ENCODE measurements around the gene USP2. TPM values are rescaled to one million over a fixed set of nuclear protein-coding genes. Genes with fewer than 3 reads are reported as not detected.

Gene USP2
- total RNA-seq, 1 donor from 2014 or later: 140 TPM

- ATAC-seq (no peak), DNase-seq (ENCODE audit: missing footprints) (peak; percentile 14)
- intact Hi-C loops (cut with DNase I): no loop called here
These were observed 26.2 kb downstream of the USP2 start for GRCh38 chr11:119355091-119355843.

- intact Hi-C loops (cut with DNase I): no loop called here
- DNase-seq (ENCODE audit: missing footprints) (peak; percentile 56), ATAC-seq (peak; percentile 32)
These were observed 28.6 kb downstream of the USP2 start for GRCh38 chr11:119352857-119353260.

GRCh38 chr11:119351232-119351631 lies 30.3 kb downstream of the USP2 start:
- intact Hi-C loops (cut with DNase I): no loop called here
- DNase-seq (ENCODE audit: missing footprints) (no peak), ATAC-seq (no peak)

- DNase-seq (ENCODE audit: missing footprints) (peak; percentile 41), ATAC-seq (no peak)
- intact Hi-C loops (cut with DNase I): no loop called here
These were observed 31.2 kb downstream of the USP2 start for GRCh38 chr11:119350302-119350701.

- intact Hi-C loops (cut with DNase I): no loop called here
- ATAC-seq: no peak
- DNase-seq (ENCODE audit: missing footprints): peak; percentile 45
These were observed 33.4 kb downstream of the USP2 start for GRCh38 chr11:119347940-119348605.

GRCh38 chr11:119347242-119347641 lies 34.2 kb downstream of the USP2 start:
- intact Hi-C loops (cut with DNase I): no loop called here
- DNase-seq (ENCODE audit: missing footprints) (no peak), ATAC-seq (peak; percentile 12)

- ATAC-seq: no peak
- no peak for DNase-seq (ENCODE audit: missing footprints)
- intact Hi-C loops (cut with DNase I): no loop called here
These were observed 34.9 kb downstream of the USP2 start, which contains the start of gene MFRP for GRCh38 chr11:119346605-119347004. Gene MFRP, minus strand, starts transcription at chr11:119346705. Its CDS starts 192 bp downstream, at chr11:119346513.

- DNase-seq (ENCODE audit: missing footprints): peak; percentile 39
- no peak for ATAC-seq
- intact Hi-C loops (cut with DNase I): no loop called here
These were observed 35.8 kb downstream of the USP2 start for GRCh38 chr11:119345685-119346084.

GRCh38 chr11:119344291-119345010 lies 37.0 kb downstream of the USP2 start:
- intact Hi-C loops (cut with DNase I): no loop called here
- DNase-seq (ENCODE audit: missing footprints) (peak; percentile 48), ATAC-seq (no peak)

- intact Hi-C loops (cut with DNase I): no loop called here
- ATAC-seq (no peak), DNase-seq (ENCODE audit: missing footprints) (no peak)
These were observed 37.8 kb downstream of the USP2 start for GRCh38 chr11:119343726-119344125.

- intact Hi-C loops (cut with DNase I): no loop called here
- DNase-seq (ENCODE audit: missing footprints): peak; percentile 47
- ATAC-seq: no peak
These were observed 38.9 kb downstream of the USP2 start for GRCh38 chr11:119342362-119343130.

- peak; percentile 42 for DNase-seq (ENCODE audit: missing footprints)
- no peak for ATAC-seq
- intact Hi-C loops (cut with DNase I): no loop called here
These were observed 39.5 kb downstream of the USP2 start for GRCh38 chr11:119342023-119342300.

GRCh38 chr11:119341222-119342022 lies 40.1 kb downstream of the USP2 start:
- peak; percentile 68 for DNase-seq (ENCODE audit: missing footprints)
- intact Hi-C loops (cut with DNase I): loop anchor here (2.0 kb wide), 1 partner anchor 33 kb away; no protein-coding TSS in a partner anchor
- no peak for ATAC-seq

- intact Hi-C loops (cut with DNase I): loop anchor here (2.0 kb wide), 1 partner anchor 34 kb away; no protein-coding TSS in a partner anchor
- DNase-seq (ENCODE audit: missing footprints) (peak; percentile 92), ATAC-seq (peak; percentile 61)
These were observed 40.9 kb downstream of the USP2 start, which contains the start of gene C1QTNF5 for GRCh38 chr11:119340335-119341221. Gene C1QTNF5, minus strand, starts transcription at chr11:119340883. Its CDS starts 486 bp downstream, at chr11:119340397.

- ATAC-seq (peak; percentile 66), DNase-seq (ENCODE audit: missing footprints) (peak; percentile 87)
- intact Hi-C loops (cut with DNase I): loop anchor here (2.0 kb wide), 1 partner anchor 35 kb away; no protein-coding TSS in a partner anchor
These were observed 41.7 kb downstream of the USP2 start for GRCh38 chr11:119339589-119340334.

- ATAC-seq: no peak
- intact Hi-C loops (cut with DNase I): no loop called here
- peak; percentile 64 for DNase-seq (ENCODE audit: missing footprints)
These were observed 42.4 kb downstream of the USP2 start for GRCh38 chr11:119338965-119339588.
